HepG2 (cell line): ENCODE results near the gene CAMK2G. TPM values are rescaled to one million over a fixed set of nuclear protein-coding genes. Genes with fewer than 3 reads are reported as not detected.

Source experiments
- ATAC-seq: fragments of 200-7000 bp; cut with Tn5 transposase; 3 replicates; pipeline ENCODE4 v1.9.1; 2020; ENCODE audit warnings: mild to moderate bottlenecking, moderate library complexity
- BruUV-seq: library from RNA; stranded (reverse); fragments of 400-500 nt; replicated peaks from 2 replicates; lab custom pipeline; 2021; lab: Mats Ljungman, UMichigan
- CTCF ChIA-PET: fragments of 300-600 bp; formaldehyde crosslinking; extraction: SDS; loops from one replicate; lab custom pipeline; 2021; ENCODE audit warnings: low total read pairs, inconsistent platforms, low intra/inter-chr PET ratio; lab: Yijun Ruan, JAX
- POLR2A ChIA-PET: fragments of 350-600 bp; sonication (Branson Sonifier 250); formaldehyde crosslinking; loops from one replicate; lab custom pipeline; 2020; ENCODE audit warnings: antibody characterized with exemption, inconsistent platforms; lab: Yijun Ruan, JAX
- DNase-seq: peaks from one replicate; pipeline ENCODE4 v3.0.0-alpha.2; 2015; ENCODE audit warnings: low spot score
- FAIRE-seq: peaks from 3 replicates; lab custom pipeline; 2011; peaks lifted over from hg19 to GRCh38; lab: Jason Lieb, UNC
- H2AFZ ChIP-seq: one replicate; pipeline ENCODE4 v1.6.1; 2011; ENCODE audit warnings: low read length, inconsistent platforms
- H3K27ac ChIP-seq: fragments of 300-600 bp; 3 replicates; pipeline ENCODE4 v1.8.0; 2011; ENCODE audit warnings: mixed run types, mild to moderate bottlenecking, mixed read lengths, low read length, inconsistent platforms; ENCODE audit not compliant: insufficient read depth; ENCODE audit errors: extremely low read length
- H3K27me3 ChIP-seq, 2 experiments: fragments of 200-600 bp in 1 of 2; 2 replicates in 1 of 2; 3 replicates in 1 of 2; pipeline versions ENCODE4 v1.6.0 to v1.8.0; 2011; ENCODE audit warnings: low read length in 2 of 2, mild to moderate bottlenecking in 2 of 2, moderate library complexity in 2 of 2, inconsistent platforms in 1 of 2; ENCODE audit not compliant: insufficient read depth in 2 of 2, control insufficient read depth in 1 of 2
- H3K36me3 ChIP-seq, 2 experiments: fragments of 200-600 bp in 1 of 2; replicated peaks in 1 of 2; 2 replicates in 1 of 2; 3 replicates in 1 of 2; pipeline versions ENCODE4 v1.5.1 to v1.8.0; 2011; ENCODE audit warnings: low read length in 2 of 2, inconsistent platforms in 1 of 2; ENCODE audit not compliant: insufficient read depth in 2 of 2, control insufficient read depth in 1 of 2
- H3K4me1 ChIP-seq: 2 replicates; pipeline ENCODE4 v1.5.1; 2012; ENCODE audit warnings: low read length, inconsistent platforms; ENCODE audit not compliant: insufficient read depth
- H3K4me2 ChIP-seq: 2 replicates; pipeline ENCODE4 v1.6.0; 2011; ENCODE audit warnings: low read depth, low read length, inconsistent platforms
- H3K4me3 ChIP-seq, 3 experiments: fragments of 200-600 bp in 1 of 3; sonication (generic), shearing (Covaris generic) in 1 of 3; replicated peaks in 1 of 3; 2 replicates each; pipeline ENCODE4 v1.5.1; 2011 to 2016; ENCODE audit warnings: low read length in 3 of 3, inconsistent platforms in 2 of 3, low read depth in 2 of 3, mild to moderate bottlenecking in 2 of 3, control low read depth in 1 of 3, mixed read lengths in 1 of 3; ENCODE audit not compliant: insufficient read depth in 1 of 3
- H3K79me2 ChIP-seq: one replicate; pipeline ENCODE4 v1.6.1; 2011; ENCODE audit warnings: low read length, inconsistent platforms; ENCODE audit not compliant: insufficient read depth
- H3K9ac ChIP-seq: 2 replicates; pipeline ENCODE4 v1.6.0; 2011; ENCODE audit warnings: mild to moderate bottlenecking, low read depth, low read length, inconsistent platforms; ENCODE audit not compliant: insufficient read depth
- H3K9me3 ChIP-seq: 2 replicates; pipeline ENCODE4 v1.5.1; 2012; ENCODE audit warnings: mild to moderate bottlenecking, low read length
- H4K20me1 ChIP-seq: 2 replicates; pipeline ENCODE4 v1.6.0; 2011; ENCODE audit warnings: inconsistent platforms, mild to moderate bottlenecking, low read length, moderate library complexity; ENCODE audit not compliant: insufficient read depth
- ESRRA ChIP-seq: sonication (generic); formaldehyde crosslinking; IDR thresholded peaks from 2 replicates; pipeline ENCODE4 v1.5.1; 2020; ENCODE audit warnings: mild to moderate bottlenecking, low read depth, missing genetic modification reagents
- IKZF5 ChIP-seq: IDR thresholded peaks from 2 replicates; pipeline ENCODE4 v1.6.1; 2018; ENCODE audit warnings: missing genetic modification reagents, mild to moderate bottlenecking, missing compliant biosample characterization
- POGZ ChIP-seq: sonication (generic); formaldehyde crosslinking; IDR thresholded peaks from 2 replicates; pipeline ENCODE4 v1.4.0; 2020; ENCODE audit warnings: mild to moderate bottlenecking, missing genetic modification reagents
- U2AF1 ChIP-seq: fragments of 200-400 bp; formaldehyde crosslinking; optimal IDR thresholded peaks from 2 replicates; pipeline ENCODE3; 2017; ENCODE audit warnings: mild to moderate bottlenecking, low read depth, low read length
- ZHX1 ChIP-seq: sonication (generic); formaldehyde crosslinking; IDR thresholded peaks from 2 replicates; pipeline ENCODE4 v1.8.1; 2022; ENCODE audit warnings: low read depth, mild to moderate bottlenecking, missing genetic modification reagents
- ZNF749 ChIP-seq: sonication (generic); formaldehyde crosslinking; IDR thresholded peaks from 2 replicates; pipeline ENCODE4 v1.8.0; 2022; ENCODE audit warnings: mild to moderate bottlenecking, missing genetic modification reagents, moderate library complexity, borderline replicate concordance
- ZSCAN31 ChIP-seq: sonication (generic); formaldehyde crosslinking; IDR thresholded peaks from 2 replicates; pipeline ENCODE4 v1.5.0; 2020; ENCODE audit warnings: low read depth, mild to moderate bottlenecking, missing genetic modification reagents
- WGBS: methylation state at CpG from one replicate; pipeline ENCODE4 v1.1.6; 2017; ENCODE audit warnings: low lambda C conversion rate; 5-methylcytosine and 5-hydroxymethylcytosine counted together
- in situ Hi-C: cut with HindIII; loops from 2 replicates; pipeline ENCODE4 v1.10.0; 2017; ENCODE audit warnings: low pct_unique_long_range_greater_than_20kb; ENCODE audit not compliant: extremely low pct_ligation_motif_present
- intact Hi-C: fragments of 100-400 bp; cut with micrococcal nuclease; formaldehyde crosslinking; loops from one replicate; pipeline ENCODE4 v1.10.0; 2022; ENCODE audit not compliant: unreplicated experiment
- polyA plus RNA-seq, 8 experiments: library from polyadenylated mRNA; depleted of rRNA in 3 of 8; stranded (reverse) in 7 of 8; unstranded in 1 of 8; fragments of >200 nt; fragmentation: Illumina TruSeq in 4 of 8; extraction: Trizol in 4 of 8; gene quantifications; 2 replicates each; pipeline versions ENCODE4 v1.2.1 to v1.2.3, GENCODE V29; 2011 to 2016; ENCODE audit warnings: low read depth in 4 of 8, missing spikeins in 1 of 8, mixed read lengths in 1 of 8; ENCODE audit not compliant: insufficient read depth in 1 of 8
- total RNA-seq, 5 experiments: library from RNA; depleted of rRNA; stranded (reverse); fragments of >200 nt; fragmentation: Illumina TruSeq; extraction: Trizol; gene quantifications; 2 replicates each; pipeline ENCODE4 v1.2.3, GENCODE V29; 2016; ENCODE audit warnings: low read depth in 1 of 5

CAMK2G gene
- total and polyA plus RNA-seq, 2 of the 13 experiments (the other 11 are each of a cell fraction or from before 2014, with no cell fraction given) = 15.9 to 18.8 TPM

DNA sequence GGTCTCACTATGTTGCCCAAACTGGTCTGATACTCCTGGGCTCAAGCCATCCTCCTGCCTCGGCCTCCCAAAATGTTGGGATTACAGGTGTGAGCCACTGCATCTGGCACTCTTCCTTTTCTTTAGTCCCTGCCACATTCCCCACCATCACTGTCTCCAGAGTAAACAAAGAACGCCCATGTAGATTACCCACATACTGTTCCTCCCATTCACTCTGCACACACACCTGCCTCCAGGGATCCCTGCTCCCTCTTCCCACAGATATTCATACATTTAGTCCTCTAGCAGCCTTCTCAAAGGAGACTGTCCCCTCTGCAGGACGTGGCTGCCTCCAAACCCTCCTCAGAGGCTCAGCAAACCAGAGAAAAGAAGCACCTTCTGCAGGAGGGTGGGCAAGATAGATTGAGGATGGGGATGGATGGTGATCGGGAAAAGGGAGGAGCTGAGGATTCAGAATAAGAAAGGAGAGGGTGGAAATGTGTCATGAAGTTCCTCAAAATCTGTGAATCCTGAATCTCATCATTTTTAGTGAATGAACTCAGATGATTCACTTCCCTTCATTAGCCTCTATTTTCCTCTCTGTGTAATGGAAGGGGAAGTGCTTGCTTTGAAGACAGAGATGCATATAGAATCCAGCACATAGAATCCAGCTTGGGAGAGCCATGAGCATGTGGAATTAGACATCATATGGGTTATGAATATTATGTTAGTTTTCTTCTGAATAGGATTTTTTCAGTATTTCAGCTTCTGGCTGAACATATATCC is 31.1 kb upstream of the CAMK2G start:
- in situ Hi-C loops (no loop called here), intact Hi-C loops (no loop called here)
- DNase-seq (no peak), ATAC-seq (no peak), FAIRE-seq (no peak)
- Histone ChIP-seq H3K36me3 (no peaks in the 10 kb centered on the region), H3K27ac (no peak overlapping the region), H2AFZ (no peak overlapping the region), H3K4me2 (no peak overlapping the region), H4K20me1 (no peaks in the 10 kb centered on the region), H3K9me3 (no peaks in the 10 kb centered on the region), H3K27me3 (no peaks in the 10 kb centered on the region), H3K4me1 (peaks cover 64% of the 10 kb centered on the region), H3K79me2 (no peaks in the 10 kb centered on the region), H3K9ac (no peak overlapping the region), H3K4me3 (no peak overlapping the region)
- ChIA-PET POLR2A (no interaction called here), CTCF (no interaction called here)
- BruUV-seq = no TSS peak
- TF ChIP-seq POGZ (CRISPR knock-in tag) (no peak), IKZF5 (CRISPR knock-in tag) (no peak), U2AF1 (no peak), ZHX1 (CRISPR knock-in tag) (no peak), ZNF749 (CRISPR knock-in tag) (no peak), ZSCAN31 (CRISPR knock-in tag) (no peak), ESRRA (CRISPR knock-in tag) (no peak)
- 26% methylated on average over 4 of the region's 4 CpGs for WGBS
